GM23338 (cell line): ENCODE results near the gene TDP2.

ENCODE experiments used
- CREB1 ChIP-seq: fragments of 250-450 bp; sonication (Bioruptor Pico); IDR thresholded peaks from 2 replicates; pipeline ENCODE4 v1.5.0; 2020; ENCODE audit warnings: low read depth, mild to moderate bottlenecking, moderate library complexity
- CTCF ChIP-seq, 2 experiments: fragments of 200-600 bp in 1 of 2; sonication (generic) in 1 of 2; conservative IDR thresholded peaks; 2 replicates each; pipeline versions ENCODE4 v1.5.1 to v1.6.1; 2016 to 2017; ENCODE audit warnings: antibody characterized with exemption in 2 of 2, low read depth in 2 of 2, mild to moderate bottlenecking in 2 of 2, moderate library complexity in 1 of 2
- ETS1 ChIP-seq: IDR thresholded peaks from 2 replicates; pipeline ENCODE4 v1.6.1; 2016; ENCODE audit warnings: antibody characterized with exemption
- EZH2 ChIP-seq: fragments of 200-600 bp; sonication (generic); IDR thresholded peaks from one replicate; pipeline ENCODE4 v1.8.0; 2017; ENCODE audit warnings: antibody characterized with exemption, mild to moderate bottlenecking, low read depth; ENCODE audit not compliant: unreplicated experiment
- EZH2phosphoT487 ChIP-seq: fragments of 200-600 bp; sonication (generic); IDR thresholded peaks from one replicate; pipeline ENCODE4 v1.8.1; 2018; ENCODE audit warnings: antibody characterized with exemption; ENCODE audit not compliant: unreplicated experiment
- JUNB ChIP-seq: IDR thresholded peaks from one replicate; pipeline ENCODE4 v1.6.1; 2016; ENCODE audit warnings: antibody characterized with exemption; ENCODE audit not compliant: unreplicated experiment
- POLR2AphosphoS5 ChIP-seq: IDR thresholded peaks from 2 replicates; pipeline ENCODE4 v1.6.1; 2016; ENCODE audit warnings: antibody characterized with exemption, low read depth
- STAT1 ChIP-seq: IDR thresholded peaks from one replicate; pipeline ENCODE4 v1.6.1; 2016; ENCODE audit warnings: antibody characterized with exemption; ENCODE audit not compliant: unreplicated experiment
- ZNF331 ChIP-seq: fragments of 250-450 bp; sonication (Bioruptor Pico); IDR thresholded peaks from 2 replicates; pipeline ENCODE4 v1.5.0; 2020; ENCODE audit warnings: low read depth, mild to moderate bottlenecking, moderate library complexity
- TF ChIP-seq, protein P1 (sequence below): IDR thresholded peaks from one replicate; pipeline ENCODE4 v1.6.1; 2018; ENCODE audit warnings: antibody characterized with exemption; ENCODE audit not compliant: unreplicated experiment

- TF ChIP-seq CTCF (conservative IDR thresholded peaks at IDR 0.05; ENCODE audit: low read depth in 2 of 2), result no peak
- TF ChIP-seq POLR2AphosphoS5, result no peak
- no peak for TF ChIP-seq EZH2phosphoT487
- TF ChIP-seq STAT1, result no peak
- TF ChIP-seq EZH2, result no peak
- no peak for TF ChIP-seq CREB1
- TF ChIP-seq, protein P1, sequence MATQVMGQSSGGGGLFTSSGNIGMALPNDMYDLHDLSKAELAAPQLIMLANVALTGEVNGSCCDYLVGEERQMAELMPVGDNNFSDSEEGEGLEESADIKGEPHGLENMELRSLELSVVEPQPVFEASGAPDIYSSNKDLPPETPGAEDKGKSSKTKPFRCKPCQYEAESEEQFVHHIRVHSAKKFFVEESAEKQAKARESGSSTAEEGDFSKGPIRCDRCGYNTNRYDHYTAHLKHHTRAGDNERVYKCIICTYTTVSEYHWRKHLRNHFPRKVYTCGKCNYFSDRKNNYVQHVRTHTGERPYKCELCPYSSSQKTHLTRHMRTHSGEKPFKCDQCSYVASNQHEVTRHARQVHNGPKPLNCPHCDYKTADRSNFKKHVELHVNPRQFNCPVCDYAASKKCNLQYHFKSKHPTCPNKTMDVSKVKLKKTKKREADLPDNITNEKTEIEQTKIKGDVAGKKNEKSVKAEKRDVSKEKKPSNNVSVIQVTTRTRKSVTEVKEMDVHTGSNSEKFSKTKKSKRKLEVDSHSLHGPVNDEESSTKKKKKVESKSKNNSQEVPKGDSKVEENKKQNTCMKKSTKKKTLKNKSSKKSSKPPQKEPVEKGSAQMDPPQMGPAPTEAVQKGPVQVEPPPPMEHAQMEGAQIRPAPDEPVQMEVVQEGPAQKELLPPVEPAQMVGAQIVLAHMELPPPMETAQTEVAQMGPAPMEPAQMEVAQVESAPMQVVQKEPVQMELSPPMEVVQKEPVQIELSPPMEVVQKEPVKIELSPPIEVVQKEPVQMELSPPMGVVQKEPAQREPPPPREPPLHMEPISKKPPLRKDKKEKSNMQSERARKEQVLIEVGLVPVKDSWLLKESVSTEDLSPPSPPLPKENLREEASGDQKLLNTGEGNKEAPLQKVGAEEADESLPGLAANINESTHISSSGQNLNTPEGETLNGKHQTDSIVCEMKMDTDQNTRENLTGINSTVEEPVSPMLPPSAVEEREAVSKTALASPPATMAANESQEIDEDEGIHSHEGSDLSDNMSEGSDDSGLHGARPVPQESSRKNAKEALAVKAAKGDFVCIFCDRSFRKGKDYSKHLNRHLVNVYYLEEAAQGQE, result no peak
- no peak for TF ChIP-seq ZNF331
- no peak for TF ChIP-seq JUNB
- no peak for TF ChIP-seq ETS1
These were observed 26.5 kb downstream of the TDP2 start for GRCh38 chr6:24640166-24640565.
